GM18867 (cell line): Measurements from ENCODE around the gene NKAIN2.
"Not testable (repeated sequence)": the region's sequence is repeated elsewhere in the genome, so short reads cannot be mapped to it uniquely, and the experiment has no call there.

Source experiments
- ATAC-seq: cut with Tn5 transposase; IDR thresholded peaks from one replicate; pipeline ENCODE4 v1.9.1; 2021; ENCODE audit warnings: mild to moderate bottlenecking, moderate library complexity; ENCODE audit not compliant: unreplicated experiment

NKAIN2 gene

GRCh38 chr6:124294574-124295200 is 491.0 kb downstream of the NKAIN2 start:
- no peak for ATAC-seq

- ATAC-seq, result no peak
Observed at GRCh38 chr6:124297507-124297906, 493.8 kb downstream of the NKAIN2 start.

GRCh38 chr6:124298730-124299129 is 495.1 kb downstream of the NKAIN2 start:
- no peak for ATAC-seq

- ATAC-seq, result not testable (repeated sequence)
Observed at GRCh38 chr6:124300907-124301306, 497.2 kb downstream of the NKAIN2 start.

- no peak for ATAC-seq
Observed at GRCh38 chr6:124303971-124304370, 500.3 kb downstream of the NKAIN2 start.

GRCh38 chr6:124310139-124310538 is 506.5 kb downstream of the NKAIN2 start:
- ATAC-seq, result no peak

DNA sequence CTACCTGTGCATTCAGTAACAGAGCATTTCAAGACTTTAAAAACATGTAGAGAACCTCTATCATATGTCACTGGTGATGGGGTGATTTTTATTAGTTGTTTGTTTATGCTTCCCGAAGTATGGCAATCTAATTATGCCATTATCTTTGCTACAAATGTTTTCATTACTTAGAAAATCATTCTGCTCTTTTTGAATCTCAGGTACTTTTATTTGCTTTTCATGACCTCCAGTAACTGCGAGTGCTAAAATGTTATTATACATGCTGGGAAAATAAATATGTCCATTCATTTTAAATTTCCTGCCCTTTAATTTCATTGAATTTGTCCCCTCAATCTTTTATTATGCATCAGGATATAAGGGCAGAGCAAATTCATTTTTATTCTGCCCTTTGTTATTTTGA is 515.7 kb downstream of the NKAIN2 start:
- ATAC-seq, result no peak

GRCh38 chr6:124324237-124324636 is 520.6 kb downstream of the NKAIN2 start:
- ATAC-seq, result no peak

DNA sequence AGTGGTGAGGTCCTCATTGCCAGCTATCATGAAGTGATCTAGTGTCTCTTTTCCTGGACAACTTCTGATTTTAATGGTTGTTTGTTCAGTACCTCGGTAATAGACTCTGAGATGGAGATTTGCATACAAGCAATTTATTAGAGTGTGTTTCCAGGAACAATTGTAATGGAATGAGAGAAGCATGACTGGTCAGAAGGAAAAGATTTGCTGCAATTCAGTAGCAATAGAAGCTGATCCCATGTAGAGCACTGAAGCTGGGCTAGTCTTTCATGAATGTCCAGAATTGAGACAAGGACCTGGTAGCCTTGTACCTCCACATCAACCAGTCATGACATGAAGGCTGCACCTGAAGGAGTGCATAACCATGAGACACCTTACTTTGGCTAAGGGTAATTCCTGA is 526.5 kb downstream of the NKAIN2 start:
- ATAC-seq, result no peak

DNA sequence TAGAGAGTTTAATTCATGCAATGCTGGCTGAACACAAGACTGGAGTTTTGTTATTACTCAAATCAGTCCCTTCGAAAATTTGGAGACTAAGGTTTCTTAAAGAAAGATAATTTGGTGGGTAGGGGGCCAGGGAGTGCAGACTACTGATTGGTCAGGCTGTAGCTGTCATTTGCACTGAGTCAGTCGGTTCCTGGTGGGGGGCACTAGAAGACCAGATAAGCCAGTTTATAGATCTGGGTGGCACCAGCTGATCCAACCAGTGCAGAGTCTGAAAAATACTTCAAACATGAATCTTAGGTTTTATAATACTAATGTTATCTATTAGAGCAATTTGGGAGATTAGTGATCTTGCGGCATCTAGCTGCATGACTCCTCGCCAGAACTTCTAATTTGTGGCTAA is 530.7 kb downstream of the NKAIN2 start:
- ATAC-seq, result no peak

DNA sequence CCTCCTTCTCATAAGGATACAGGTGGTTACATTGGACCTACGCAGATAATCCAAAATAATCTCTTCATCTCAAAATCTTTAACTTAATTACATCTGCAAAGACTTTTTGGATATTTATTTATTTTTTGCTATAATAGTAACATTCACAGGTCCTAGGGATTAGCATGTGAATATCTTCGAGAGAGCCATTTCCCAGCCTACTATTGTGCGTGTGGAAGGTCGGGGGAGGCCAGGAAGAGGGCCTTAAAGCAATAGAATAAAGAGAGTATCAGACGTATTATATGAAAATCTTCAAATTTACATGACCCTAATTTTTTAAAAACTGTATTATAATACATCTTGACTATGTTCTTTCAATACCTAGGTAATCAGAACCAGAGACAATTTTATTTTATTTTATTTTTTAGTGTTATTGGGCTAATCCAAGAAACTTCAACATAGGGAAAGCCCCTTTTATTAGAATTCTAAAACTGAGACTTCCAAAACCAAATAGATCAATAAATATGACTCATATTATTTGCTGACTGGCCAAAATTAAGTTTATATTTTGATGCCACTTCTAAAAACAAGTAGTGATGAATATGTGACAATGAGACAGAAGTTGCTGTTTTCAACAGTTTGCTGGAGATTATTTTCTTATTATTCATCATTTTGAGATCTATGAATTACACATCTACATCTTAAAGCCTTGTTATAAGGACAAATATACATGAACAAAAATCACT is 536.1 kb downstream of the NKAIN2 start:
- ATAC-seq, result no peak

- ATAC-seq, result not testable (repeated sequence)
Observed at GRCh38 chr6:124348339-124348738, 544.7 kb downstream of the NKAIN2 start.

DNA sequence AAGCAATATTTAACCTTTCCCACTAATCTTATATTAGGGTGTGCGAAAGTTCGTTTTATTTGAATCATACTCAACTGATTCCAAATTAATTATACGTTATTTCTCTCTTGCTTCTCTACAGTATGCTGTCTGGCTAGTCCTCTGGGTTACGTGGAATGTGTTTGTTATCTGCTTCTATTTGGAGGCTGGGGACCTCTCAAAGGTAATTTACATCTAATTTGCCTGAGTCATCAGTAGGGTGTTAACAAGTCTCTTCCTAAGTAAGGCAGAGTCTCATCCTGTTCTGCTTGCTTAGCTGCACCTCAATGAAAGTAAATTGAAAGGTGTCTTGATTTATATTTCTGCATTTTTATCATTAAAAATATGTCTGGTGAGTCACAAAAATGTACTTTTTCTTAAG is 551.5 kb downstream of the NKAIN2 start:
- ATAC-seq, result no peak

- ATAC-seq, result no peak
Observed at GRCh38 chr6:124356276-124356810, 552.7 kb downstream of the NKAIN2 start.

- no peak for ATAC-seq
Observed at GRCh38 chr6:124356811-124357210, 553.1 kb downstream of the NKAIN2 start.

DNA sequence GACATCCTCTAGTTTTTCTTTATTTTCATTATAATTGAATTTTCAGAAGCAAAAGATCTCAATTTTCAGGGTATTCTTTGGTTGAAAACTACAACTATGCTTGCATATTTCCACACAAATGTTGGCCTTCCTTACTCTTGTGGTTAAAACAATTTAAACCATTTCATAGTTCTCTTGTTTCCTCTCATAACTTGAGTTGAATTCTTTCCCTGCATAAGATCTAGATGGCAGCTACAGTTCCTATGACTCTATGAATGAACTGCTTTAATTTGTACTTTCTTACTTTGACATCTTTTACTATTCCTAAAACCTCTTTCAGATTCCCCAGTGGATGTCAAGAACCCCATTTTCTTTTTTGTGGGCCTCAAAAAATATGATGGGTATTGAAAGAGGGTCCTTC is 564.5 kb downstream of the NKAIN2 start:
- no peak for ATAC-seq

GRCh38 chr6:124371974-124372475 is 568.4 kb downstream of the NKAIN2 start:
- ATAC-seq, result no peak

- ATAC-seq, result no peak
Observed at GRCh38 chr6:124373386-124373785, 569.7 kb downstream of the NKAIN2 start.

DNA sequence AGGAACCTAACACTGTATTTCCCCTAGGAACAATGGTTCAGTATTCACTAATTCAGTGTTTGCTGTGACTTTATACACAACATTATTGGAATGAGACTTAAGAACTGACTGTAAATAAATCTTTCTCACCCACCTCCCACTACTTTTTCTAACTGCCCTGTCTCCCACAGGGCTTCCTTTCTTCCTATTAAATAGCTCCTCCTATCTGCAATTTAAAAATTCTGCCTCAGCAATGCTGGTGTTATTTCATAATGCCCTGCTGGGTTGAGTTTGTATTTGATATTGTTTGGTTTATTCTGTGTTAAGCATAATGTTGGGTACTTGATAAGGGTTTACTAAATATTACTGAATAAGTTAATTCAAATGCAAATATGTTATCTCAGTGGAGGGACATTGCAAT is 585.5 kb downstream of the NKAIN2 start:
- no peak for ATAC-seq

GRCh38 chr6:124393536-124393935 is 589.9 kb downstream of the NKAIN2 start:
- ATAC-seq, result no peak

DNA sequence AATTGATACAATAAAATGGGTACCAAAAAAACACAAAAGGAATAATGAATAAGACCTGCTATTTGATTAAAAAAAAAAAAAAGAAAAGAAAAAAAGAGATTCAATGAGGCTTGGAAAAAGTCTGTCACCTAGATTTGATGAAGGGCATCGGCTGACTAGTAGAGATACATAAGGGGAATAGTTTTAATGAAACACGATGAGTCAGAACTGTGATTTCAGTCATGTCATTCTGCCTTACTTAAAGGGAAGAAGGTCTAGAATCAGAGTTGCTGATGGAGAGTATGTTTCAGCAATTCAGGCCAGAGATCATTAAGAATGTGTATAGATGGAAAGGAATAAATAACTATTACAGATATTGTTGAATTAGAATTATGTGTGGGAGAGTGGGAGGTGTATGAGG is 592.7 kb downstream of the NKAIN2 start:
- no peak for ATAC-seq
